Central memory CD8-positive, alpha-beta T cell (primary cell): ENCODE measurements around the gene CEP112.
"Not testable (repeated sequence)": the region's sequence is repeated elsewhere in the genome, so short reads cannot be mapped to it uniquely, and the experiment has no call there.

Experiments used
- ATAC-seq: fragments of 150-1000 bp; cut with Tn5 transposase; replicated peaks from 2 replicates; pipeline ENCODE4 v1.10.0; 2022; ENCODE audit warnings: mild to moderate bottlenecking, moderate FRiP score, moderate number of reproducible peaks; ENCODE audit not compliant: poor library complexity, severe bottlenecking; ENCODE audit errors: extremely low read depth
- DNase-seq, 2 donors: peaks; one replicate each; pipeline ENCODE4 v3.0.0; 2021; ENCODE audit warnings: low spot score in 2 of 2
- H3K27ac Mint-ChIP-seq: one replicate; pipeline ENCODE4 v1.8.0; 2022; ENCODE audit warnings: low read depth, mild to moderate bottlenecking, moderate library complexity, mixed read lengths
- H3K27me3 Mint-ChIP-seq: one replicate; pipeline ENCODE4 v1.8.0; 2022; ENCODE audit warnings: mixed read lengths
- H3K36me3 Mint-ChIP-seq: one replicate; pipeline ENCODE4 v1.8.0; 2022; ENCODE audit warnings: mild to moderate bottlenecking, moderate library complexity, mixed read lengths; ENCODE audit not compliant: insufficient read depth
- H3K4me1 Mint-ChIP-seq: one replicate; pipeline ENCODE4 v1.8.0; 2022; ENCODE audit warnings: mixed read lengths
- H3K4me3 Mint-ChIP-seq: one replicate; pipeline ENCODE4 v1.8.0; 2022; ENCODE audit warnings: mild to moderate bottlenecking, moderate library complexity, mixed read lengths
- H3K9me3 Mint-ChIP-seq: one replicate; pipeline ENCODE4 v1.8.0; 2022; ENCODE audit warnings: mixed read lengths

CEP112 gene

GRCh38 chr17:65694601-65695000 is 497.3 kb downstream of the CEP112 start:
- Mint-ChIP-seq H3K4me3 (no peak overlapping the region), H3K4me1 (peaks cover 4% of the 10 kb centered on the region), H3K36me3 (no peaks in the 10 kb centered on the region), H3K9me3 (no peaks in the 10 kb centered on the region), H3K27ac (no peak overlapping the region), H3K27me3 (peaks cover 46% of the 10 kb centered on the region)
- DNase-seq (no peak), ATAC-seq (no peak)

- no peak overlapping the region for H3K4me3 Mint-ChIP-seq
- peaks cover 4% of the 10 kb centered on the region for H3K4me1 Mint-ChIP-seq
- ATAC-seq (no peak), DNase-seq (no peak)
- peaks cover 20% of the 10 kb centered on the region for H3K27me3 Mint-ChIP-seq
- no peak overlapping the region for H3K27ac Mint-ChIP-seq
- no peaks in the 10 kb centered on the region for H3K9me3 Mint-ChIP-seq
- H3K36me3 Mint-ChIP-seq, result no peaks in the 10 kb centered on the region
Observed at GRCh38 chr17:65690626-65691310, 501.2 kb downstream of the CEP112 start.

GRCh38 chr17:65688307-65688706 is 503.6 kb downstream of the CEP112 start:
- DNase-seq (no peak), ATAC-seq (no peak)
- Mint-ChIP-seq H3K27me3 (peaks cover 9% of the 10 kb centered on the region), H3K9me3 (no peaks in the 10 kb centered on the region), H3K27ac (no peak overlapping the region), H3K36me3 (no peaks in the 10 kb centered on the region), H3K4me1 (peaks cover 4% of the 10 kb centered on the region), H3K4me3 (no peak overlapping the region)

- Mint-ChIP-seq H3K27ac (no peak overlapping the region), H3K9me3 (no peaks in the 10 kb centered on the region), H3K4me3 (no peak overlapping the region), H3K36me3 (no peaks in the 10 kb centered on the region), H3K27me3 (no peaks in the 10 kb centered on the region), H3K4me1 (no peaks in the 10 kb centered on the region)
- no peak for DNase-seq
- no peak for ATAC-seq
Observed at GRCh38 chr17:65685110-65685509, 506.8 kb downstream of the CEP112 start.

- ATAC-seq, result no peak
- H3K9me3 Mint-ChIP-seq, result no peaks in the 10 kb centered on the region
- H3K27me3 Mint-ChIP-seq, result no peaks in the 10 kb centered on the region
- H3K36me3 Mint-ChIP-seq, result no peaks in the 10 kb centered on the region
- H3K27ac Mint-ChIP-seq, result no peak overlapping the region
- no peaks in the 10 kb centered on the region for H3K4me1 Mint-ChIP-seq
- DNase-seq, result no peak
- no peak overlapping the region for H3K4me3 Mint-ChIP-seq
Observed at GRCh38 chr17:65684631-65685030, 507.3 kb downstream of the CEP112 start.

- no peak overlapping the region for H3K4me3 Mint-ChIP-seq
- H3K4me1 Mint-ChIP-seq, result no peaks in the 10 kb centered on the region
- H3K27ac Mint-ChIP-seq, result no peak overlapping the region
- no peaks in the 10 kb centered on the region for H3K9me3 Mint-ChIP-seq
- ATAC-seq, result no peak
- no peaks in the 10 kb centered on the region for H3K36me3 Mint-ChIP-seq
- no peaks in the 10 kb centered on the region for H3K27me3 Mint-ChIP-seq
- DNase-seq, result no peak
Observed at GRCh38 chr17:65683428-65683827, 508.5 kb downstream of the CEP112 start.

- H3K4me1 Mint-ChIP-seq, H3K4me3 Mint-ChIP-seq, H3K27me3 Mint-ChIP-seq, H3K9me3 Mint-ChIP-seq, H3K36me3 Mint-ChIP-seq, DNase-seq, H3K27ac Mint-ChIP-seq, ATAC-seq: not testable (repeated sequence)
Observed at GRCh38 chr17:65681763-65682162, 510.2 kb downstream of the CEP112 start.

GRCh38 chr17:65679165-65679845 is 512.6 kb downstream of the CEP112 start:
- ATAC-seq (no peak), DNase-seq (no peak)
- H3K9me3 Mint-ChIP-seq, result no peaks in the 10 kb centered on the region
- H3K36me3 Mint-ChIP-seq, result no peaks in the 10 kb centered on the region
- H3K4me1 Mint-ChIP-seq, result no peaks in the 10 kb centered on the region
- H3K4me3 Mint-ChIP-seq, result no peak overlapping the region
- H3K27ac Mint-ChIP-seq, result no peak overlapping the region
- no peaks in the 10 kb centered on the region for H3K27me3 Mint-ChIP-seq

- DNase-seq, result no peak
- H3K27me3 Mint-ChIP-seq, result no peaks in the 10 kb centered on the region
- H3K4me1 Mint-ChIP-seq, result no peaks in the 10 kb centered on the region
- no peaks in the 10 kb centered on the region for H3K36me3 Mint-ChIP-seq
- ATAC-seq, result no peak
- H3K27ac Mint-ChIP-seq, result no peak overlapping the region
- H3K4me3 Mint-ChIP-seq, result no peak overlapping the region
- no peaks in the 10 kb centered on the region for H3K9me3 Mint-ChIP-seq
Observed at GRCh38 chr17:65678546-65678945, 513.4 kb downstream of the CEP112 start.

- no peak overlapping the region for H3K27ac Mint-ChIP-seq
- H3K4me3 Mint-ChIP-seq, result no peak overlapping the region
- DNase-seq (no peak), ATAC-seq (no peak)
- H3K9me3 Mint-ChIP-seq, result no peaks in the 10 kb centered on the region
- no peaks in the 10 kb centered on the region for H3K36me3 Mint-ChIP-seq
- H3K27me3 Mint-ChIP-seq, result no peaks in the 10 kb centered on the region
- no peaks in the 10 kb centered on the region for H3K4me1 Mint-ChIP-seq
Observed at GRCh38 chr17:65677932-65678331, 514.0 kb downstream of the CEP112 start.

GRCh38 chr17:65674246-65675045 is 517.5 kb downstream of the CEP112 start:
- Mint-ChIP-seq H3K27me3 (peaks cover 12% of the 10 kb centered on the region), H3K4me1 (no peaks in the 10 kb centered on the region), H3K4me3 (no peak overlapping the region), H3K36me3 (no peaks in the 10 kb centered on the region), H3K27ac (no peak overlapping the region), H3K9me3 (no peaks in the 10 kb centered on the region)
- DNase-seq, result no peak
- no peak for ATAC-seq

GRCh38 chr17:65670667-65671371 is 521.1 kb downstream of the CEP112 start:
- ATAC-seq (no peak), DNase-seq (no peak)
- H3K36me3 Mint-ChIP-seq, result no peaks in the 10 kb centered on the region
- peaks cover 26% of the 10 kb centered on the region for H3K27me3 Mint-ChIP-seq
- no peak overlapping the region for H3K27ac Mint-ChIP-seq
- no peak overlapping the region for H3K4me3 Mint-ChIP-seq
- H3K9me3 Mint-ChIP-seq, result no peaks in the 10 kb centered on the region
- no peaks in the 10 kb centered on the region for H3K4me1 Mint-ChIP-seq
